Right lobe of liver (tissue), 6 donors: Measurements from ENCODE around the gene MROH2A. TPM values are rescaled to one million over a fixed set of nuclear protein-coding genes. Genes with fewer than 3 reads are reported as not detected.

Experiments
- ATAC-seq, 4 donors: fragments of 200-7000 bp; cut with Tn5 transposase; one replicate each; pipeline ENCODE4 v1.9.1; 2020; ENCODE audit warnings: mild to moderate bottlenecking in 4 of 4, moderate library complexity in 4 of 4
- DNase-seq, 3 donors: peaks; one replicate each; pipeline ENCODE4 v3.0.0-alpha.2; 2020
- H3K27ac ChIP-seq, 3 donors: fragments of 200-600 bp; one replicate each; pipeline ENCODE4 v1.8.0; 2022
- H3K27me3 ChIP-seq, 2 donors: fragments of 200-600 bp; one replicate each; pipeline ENCODE4 v1.8.0; 2022
- H3K36me3 ChIP-seq, 4 donors: fragments of 200-600 bp; sonication (generic) in 1 of 4; one replicate each; pipeline versions ENCODE4 v1.5.1 to v1.8.0; 2017 to 2022; ENCODE audit warnings: control low read depth in 1 of 4
- H3K4me1 ChIP-seq, 4 donors: fragments of 200-600 bp; sonication (generic) in 1 of 4; one replicate each; pipeline versions ENCODE4 v1.5.1 to v1.8.0; 2017 to 2022; ENCODE audit warnings: control low read depth in 1 of 4
- H3K4me3 ChIP-seq, 3 donors: fragments of 200-600 bp; one replicate each; pipeline ENCODE4 v1.8.0; 2022
- H3K9me3 ChIP-seq, 4 donors: fragments of 200-600 bp; sonication (generic) in 1 of 4; one replicate each; pipeline versions ENCODE4 v1.5.1 to v1.8.0; 2017 to 2022; ENCODE audit warnings: control low read depth in 1 of 4
- POLR2A ChIP-seq: fragments of 450-650 bp; IDR thresholded peaks from one replicate; pipeline ENCODE4 v1.6.1; 2017; ENCODE audit warnings: antibody characterized with exemption, mild to moderate bottlenecking
- WGBS: methylation state at CpG from one replicate; pipeline ENCODE4 v1.1.6; 2018; ENCODE audit warnings: low coverage, low lambda C conversion rate; ENCODE audit not compliant: insufficient coverage; ENCODE audit errors: missing lambda C conversion rate; 5-methylcytosine and 5-hydroxymethylcytosine counted together
- intact Hi-C, 2 donors: fragments of 100-400 bp; cut with DNase I; formaldehyde crosslinking; loops; one replicate each; pipeline versions ENCODE4 v1.11.2 to v1.14.1; 2022
- total RNA-seq, 6 experiments: library from RNA; depleted of rRNA in 2 of 6; stranded (reverse); fragments of >200 nt in 2 of 6; fragmentation: NEBNext Ultra II Directional in 3 of 6; extraction: Animal tissue kit (Norgen Biotek cat#: 25700) in 3 of 6; gene quantifications; one replicate each; pipeline versions ENCODE4 v1.1.0 to v1.2.4, GENCODE V29; 2016 to 2023
- TF ChIP-seq, protein P1 (sequence below), 4 donors: fragments of 200-600 bp in 3 of 4; fragments of 450-650 bp in 1 of 4; IDR thresholded peaks; one replicate each; pipeline versions ENCODE4 v1.5.1 to v1.8.0; 2016 to 2022; ENCODE audit warnings: antibody characterized with exemption in 4 of 4, mild to moderate bottlenecking in 2 of 4
- donor health status: DM: no; HTN: yes; CAD: no.
- donor health status: DM: no; HTN: no; CAD: no.
- donor health status: DM: no; HTN: no; CAD: no.
- donor health status: DM: no; HTN: yes; CAD: no.
- donor health status: DM: no; HTN: yes; CAD: no.

MROH2A gene
- total RNA-seq, 6 experiments from 2014 or later = 0.49 to 7.6 (median 2.0) TPM

DNA sequence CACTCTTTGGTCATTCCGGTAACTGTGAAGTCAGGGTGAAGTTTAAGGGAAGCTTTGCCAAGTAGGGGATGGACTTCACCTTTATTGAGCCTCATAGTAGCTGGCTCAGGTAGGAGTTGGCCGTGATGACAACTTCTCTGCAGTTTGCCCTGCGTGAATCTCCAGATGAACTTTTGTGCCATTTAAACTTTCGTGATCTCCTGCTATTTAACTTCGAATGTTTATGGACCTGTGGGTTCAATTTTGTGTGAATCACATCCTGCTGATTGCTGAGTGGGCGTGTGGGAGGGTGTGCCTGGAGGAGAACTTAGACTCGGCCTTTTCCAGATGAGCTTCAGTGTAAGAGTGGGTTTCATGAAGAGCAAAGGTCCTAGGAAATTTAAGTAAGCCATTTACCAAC, 13.9 kb upstream of the MROH2A start:
- TF ChIP-seq, protein P1, sequence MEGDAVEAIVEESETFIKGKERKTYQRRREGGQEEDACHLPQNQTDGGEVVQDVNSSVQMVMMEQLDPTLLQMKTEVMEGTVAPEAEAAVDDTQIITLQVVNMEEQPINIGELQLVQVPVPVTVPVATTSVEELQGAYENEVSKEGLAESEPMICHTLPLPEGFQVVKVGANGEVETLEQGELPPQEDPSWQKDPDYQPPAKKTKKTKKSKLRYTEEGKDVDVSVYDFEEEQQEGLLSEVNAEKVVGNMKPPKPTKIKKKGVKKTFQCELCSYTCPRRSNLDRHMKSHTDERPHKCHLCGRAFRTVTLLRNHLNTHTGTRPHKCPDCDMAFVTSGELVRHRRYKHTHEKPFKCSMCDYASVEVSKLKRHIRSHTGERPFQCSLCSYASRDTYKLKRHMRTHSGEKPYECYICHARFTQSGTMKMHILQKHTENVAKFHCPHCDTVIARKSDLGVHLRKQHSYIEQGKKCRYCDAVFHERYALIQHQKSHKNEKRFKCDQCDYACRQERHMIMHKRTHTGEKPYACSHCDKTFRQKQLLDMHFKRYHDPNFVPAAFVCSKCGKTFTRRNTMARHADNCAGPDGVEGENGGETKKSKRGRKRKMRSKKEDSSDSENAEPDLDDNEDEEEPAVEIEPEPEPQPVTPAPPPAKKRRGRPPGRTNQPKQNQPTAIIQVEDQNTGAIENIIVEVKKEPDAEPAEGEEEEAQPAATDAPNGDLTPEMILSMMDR (IDR thresholded peaks at IDR 0.05) = no peak
- peak; percentile 40 for TF ChIP-seq POLR2A
- Histone ChIP-seq H3K9me3 (no peaks in the 10 kb centered on the region), H3K27ac (peak overlapping the region; percentile 55 to 92 (median 91)), H3K4me1 (peaks cover 0 to 14% (median 6%) of the 10 kb centered on the region in 4 donors), H3K4me3 (peak overlapping the region in 2 of 3 donors; percentile 69), H3K27me3 (no peaks in the 10 kb centered on the region), H3K36me3 (peaks cover 0 to 29% (median 8%) of the 10 kb centered on the region in 4 donors)
- intact Hi-C loops = loop anchor here in 1 of 2 donors (5.0 kb wide), 1 partner anchor 47 kb away; the partner anchor contains the start of gene UGT1A4
- DNase-seq = peak; percentile 63 to 84 (median 73)
- ATAC-seq = peak; percentile 47 to 82 (median 72)
- WGBS = 13% methylated on average over 6 of the region's 7 CpGs

DNA sequence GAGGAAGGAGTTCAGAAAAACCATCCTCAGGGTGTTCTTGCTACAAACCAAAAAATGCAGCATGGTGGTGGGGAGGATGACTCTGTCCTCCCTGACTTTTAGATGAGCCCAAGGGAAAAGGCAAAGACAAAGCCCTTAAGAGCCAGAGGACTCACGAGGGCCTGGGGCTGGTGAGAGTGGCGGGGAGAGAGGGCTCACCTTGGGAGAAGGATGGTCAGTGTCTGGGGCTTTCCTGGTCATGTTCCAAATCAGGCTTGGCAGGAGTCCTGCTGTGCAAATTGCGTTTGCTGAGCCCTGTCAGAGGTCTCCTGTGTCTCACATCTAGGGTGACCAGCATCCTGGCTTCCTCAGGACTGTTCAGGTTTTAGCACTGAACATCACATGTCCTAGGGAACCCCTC, 13.4 kb upstream of the MROH2A start:
- Histone ChIP-seq H3K4me1 (peaks cover 0 to 10% (median 5%) of the 10 kb centered on the region in 4 donors), H3K27ac (peak overlapping the region; percentile 55 to 92 (median 56)), H3K9me3 (no peaks in the 10 kb centered on the region), H3K36me3 (peaks cover 0 to 34% (median 10%) of the 10 kb centered on the region in 4 donors), H3K27me3 (no peaks in the 10 kb centered on the region), H3K4me3 (peak overlapping the region in 2 of 3 donors; percentile 29 to 69)
- peak in 3 of 4 donors; percentile 0 to 1 (median 1) for ATAC-seq
- TF ChIP-seq, protein P1 (IDR thresholded peaks at IDR 0.05) = no peak
- TF ChIP-seq POLR2A = no peak
- intact Hi-C loops = loop anchor here in 1 of 2 donors (5.0 kb wide), 1 partner anchor 47 kb away; the partner anchor contains the start of gene UGT1A4
- WGBS = 27% methylated on average over 2 of the region's 3 CpGs
- DNase-seq = peak in 1 of 3 donors; percentile 70

DNA sequence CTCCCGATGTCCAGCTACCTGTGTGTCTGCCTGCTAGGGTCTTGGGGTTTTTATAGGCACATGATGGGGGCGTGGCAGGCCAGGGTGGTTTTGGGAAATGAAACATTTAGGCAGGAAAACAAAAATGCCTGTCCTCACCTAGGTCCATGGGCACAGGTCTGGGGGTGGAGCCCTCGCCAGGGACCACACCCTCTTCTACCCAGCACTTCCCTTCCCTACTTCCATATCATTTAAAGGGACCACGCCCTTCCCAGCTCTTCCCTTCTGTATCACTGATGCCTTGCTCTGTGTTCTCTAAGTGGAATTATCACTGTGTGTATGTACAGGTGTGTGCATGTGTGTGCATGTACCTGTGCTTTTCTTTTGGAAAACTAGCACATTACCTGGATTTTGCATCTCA, 11.7 kb upstream of the MROH2A start:
- H3K4me3 ChIP-seq = no peak overlapping the region
- intact Hi-C loops = no loop called here
- 70% methylated on average over 4 of the region's 4 CpGs for WGBS
- DNase-seq (peak in 1 of 3 donors; percentile 73), ATAC-seq (peak in 1 of 4 donors; percentile 1)
- no peaks in the 10 kb centered on the region for H3K27me3 ChIP-seq
- H3K4me1 ChIP-seq = peaks cover 0 to 10% (median 4%) of the 10 kb centered on the region in 4 donors
- H3K36me3 ChIP-seq = peaks cover 0 to 50% (median 17%) of the 10 kb centered on the region in 4 donors
- TF ChIP-seq, protein P1 (IDR thresholded peaks at IDR 0.05) = no peak
- no peak for TF ChIP-seq POLR2A
- H3K9me3 ChIP-seq = no peaks in the 10 kb centered on the region
- H3K27ac ChIP-seq = peak overlapping the region in 1 of 3 donors; percentile 92

DNA sequence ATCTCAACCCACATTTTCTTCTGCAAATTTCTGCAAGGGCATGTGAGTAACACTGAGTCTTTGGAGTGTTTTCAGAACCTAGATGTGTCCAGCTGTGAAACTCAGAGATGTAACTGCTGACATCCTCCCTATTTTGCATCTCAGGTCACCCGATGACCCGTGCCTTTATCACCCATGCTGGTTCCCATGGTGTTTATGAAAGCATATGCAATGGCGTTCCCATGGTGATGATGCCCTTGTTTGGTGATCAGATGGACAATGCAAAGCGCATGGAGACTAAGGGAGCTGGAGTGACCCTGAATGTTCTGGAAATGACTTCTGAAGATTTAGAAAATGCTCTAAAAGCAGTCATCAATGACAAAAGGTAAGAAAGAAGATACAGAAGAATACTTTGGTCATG, 10.1 kb upstream of the MROH2A start:
- 69% methylated on average over 4 of the region's 4 CpGs for WGBS
- intact Hi-C loops = no loop called here
- H3K27me3 ChIP-seq = no peaks in the 10 kb centered on the region
- TF ChIP-seq POLR2A = no peak
- TF ChIP-seq, protein P1 (IDR thresholded peaks at IDR 0.05) = no peak
- no peak overlapping the region for H3K4me3 ChIP-seq
- no peak for ATAC-seq
- peaks cover 0 to 10% (median 4%) of the 10 kb centered on the region in 4 donors for H3K4me1 ChIP-seq
- no peaks in the 10 kb centered on the region for H3K9me3 ChIP-seq
- no peak for DNase-seq
- H3K27ac ChIP-seq = no peak overlapping the region
- peaks cover 0 to 67% (median 24%) of the 10 kb centered on the region in 4 donors for H3K36me3 ChIP-seq
